HL-60/S4 treated with retinoic acid at 250 ng/mL for 4 days and 3 days (cell line): Measurements from ENCODE around the gene OR2V2.
"Not testable (repeated sequence)": the region's sequence is repeated elsewhere in the genome, so short reads cannot be mapped to it uniquely, and the experiment has no call there.

Experiments used
- in situ Hi-C: fragments of 300-500 bp; cut with MboI; formaldehyde crosslinking; loops from 2 replicates; pipeline ENCODE4 v1.7.0; 2022; ENCODE audit warnings: low sequenced_read_pairs

OR2V2 gene

GRCh38 chr5:181114844-181115778, 32.3 kb upstream of the OR2V2 start:
- in situ Hi-C loops = no loop called here

- in situ Hi-C loops = no loop called here
Measured at GRCh38 chr5:181118369-181118768, 29.0 kb upstream of the OR2V2 start.

GRCh38 chr5:181119105-181119504, 28.3 kb upstream of the OR2V2 start:
- in situ Hi-C loops = no loop called here

- in situ Hi-C loops = no loop called here
Measured at GRCh38 chr5:181120306-181120705, 27.1 kb upstream of the OR2V2 start.

DNA sequence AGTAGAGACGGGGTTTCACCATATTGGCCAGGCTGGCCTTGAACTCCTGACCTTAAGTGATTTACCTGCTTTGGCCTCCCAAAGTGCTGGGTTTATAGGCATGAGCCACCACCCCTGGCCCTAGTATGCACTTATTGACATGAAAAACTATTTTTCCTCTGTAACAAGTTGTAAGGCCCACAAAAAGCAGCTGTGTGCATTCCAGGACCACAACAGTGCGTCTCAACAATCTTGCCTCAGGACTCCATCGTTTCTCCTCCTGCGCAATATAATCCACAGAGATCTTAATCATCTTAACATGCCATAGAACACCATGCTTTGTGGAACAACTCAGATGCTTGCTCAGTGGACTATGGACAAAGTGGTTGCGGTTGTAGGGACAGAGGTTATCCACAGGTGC, 26.6 kb upstream of the OR2V2 start:
- in situ Hi-C loops = no loop called here

DNA sequence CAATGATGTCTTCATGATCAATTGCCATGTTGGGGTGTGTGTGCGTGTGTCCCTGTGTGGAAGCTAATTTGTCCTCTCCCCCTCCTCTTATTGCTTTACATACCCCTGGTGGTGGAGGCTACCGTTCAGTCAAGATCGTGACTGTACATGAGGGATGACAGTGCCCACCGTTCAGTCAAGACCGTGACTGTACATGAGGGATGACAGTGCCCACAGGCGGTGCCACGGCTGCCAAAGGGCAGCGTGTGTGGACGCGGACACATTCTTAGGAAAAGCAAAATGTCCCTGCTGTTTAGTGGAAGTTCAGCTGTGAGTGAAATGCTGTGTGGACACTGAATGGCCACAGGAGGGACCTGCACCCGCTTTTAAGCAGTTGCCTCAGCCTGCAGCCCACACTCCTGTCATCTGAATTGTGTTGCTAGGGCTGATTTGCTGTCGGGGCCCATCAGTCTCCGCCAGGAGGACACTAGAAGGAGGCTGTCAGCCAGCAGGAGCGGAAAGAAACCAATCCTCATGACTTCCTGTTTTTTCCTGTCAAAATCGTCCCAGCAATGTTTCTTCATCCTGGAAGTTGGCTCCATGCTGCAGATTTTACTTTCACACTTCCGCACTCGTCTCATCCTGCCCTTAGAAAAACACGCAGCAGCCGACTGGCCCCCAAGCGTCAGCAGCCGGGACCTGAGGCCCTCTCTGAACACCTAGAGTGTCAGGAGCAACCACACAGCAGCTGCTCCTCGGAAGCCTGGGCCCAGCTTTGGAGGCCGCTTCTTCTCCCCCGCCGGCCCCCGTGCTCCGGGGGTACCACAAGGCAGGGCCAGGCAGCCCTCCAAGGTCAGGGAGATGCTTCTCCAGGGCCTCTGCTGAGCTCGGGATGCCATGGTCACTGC, 25.5 kb upstream of the OR2V2 start:
- in situ Hi-C loops = no loop called here

- in situ Hi-C loops = no loop called here
Measured at GRCh38 chr5:181124526-181124925, 22.9 kb upstream of the OR2V2 start.

GRCh38 chr5:181126841-181127240, 20.5 kb upstream of the OR2V2 start:
- in situ Hi-C loops = no loop called here

DNA sequence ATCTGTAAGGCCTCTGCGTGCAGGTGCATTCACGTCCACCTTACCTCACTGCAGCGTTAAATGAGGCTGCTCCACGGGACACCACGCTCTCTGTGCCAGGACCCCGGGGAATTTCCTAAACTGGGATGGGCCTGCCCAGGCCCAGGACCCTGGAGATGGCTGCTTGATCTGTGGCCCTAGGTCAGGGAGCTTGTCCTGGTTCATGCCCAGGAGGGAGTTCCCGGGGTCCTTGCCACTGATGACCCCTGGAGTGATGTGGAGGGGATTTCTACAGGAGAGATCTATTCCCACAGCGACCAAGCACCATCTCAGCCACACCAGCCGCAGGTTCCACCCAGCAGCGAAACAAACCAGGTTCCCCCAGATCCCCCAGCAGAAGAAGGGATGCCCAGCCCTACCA, 19.9 kb upstream of the OR2V2 start:
- in situ Hi-C loops = no loop called here

- in situ Hi-C loops = no loop called here
Measured at GRCh38 chr5:181127907-181128626, 19.3 kb upstream of the OR2V2 start.

GRCh38 chr5:181129601-181130000, 17.8 kb upstream of the OR2V2 start:
- in situ Hi-C loops = no loop called here

DNA sequence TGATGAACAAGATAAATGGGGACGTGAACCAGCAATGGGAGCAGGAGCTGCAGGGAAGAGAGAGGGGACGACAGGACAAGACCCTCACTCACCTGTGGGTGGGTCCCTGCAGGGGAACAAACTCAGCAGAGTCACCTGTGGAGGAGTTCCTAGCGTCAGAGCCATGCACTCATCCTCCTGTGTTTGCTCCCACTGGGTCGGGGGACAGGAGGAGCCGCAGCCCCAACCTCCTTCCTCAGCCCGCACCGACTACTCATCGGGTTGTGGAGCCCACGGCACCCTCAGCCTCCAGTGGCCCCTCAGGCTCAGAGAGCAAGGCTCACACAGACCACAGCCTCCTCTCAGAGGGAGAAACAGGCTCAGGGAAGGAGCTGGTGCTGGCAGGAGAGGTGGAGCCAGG, 17.3 kb upstream of the OR2V2 start:
- in situ Hi-C loops = not testable (repeated sequence)

- in situ Hi-C loops = no loop called here
Measured at GRCh38 chr5:181130832-181131496, 16.4 kb upstream of the OR2V2 start, which contains the start of gene OR2V1. Gene OR2V1, minus strand, starts transcription at chr5:181131169. Its CDS starts 5,865 bp downstream, at chr5:181125304.

GRCh38 chr5:181131514-181131913, 15.9 kb upstream of the OR2V2 start:
- in situ Hi-C loops = no loop called here

- in situ Hi-C loops = no loop called here
Measured at GRCh38 chr5:181133083-181133482, 14.3 kb upstream of the OR2V2 start.

- in situ Hi-C loops = no loop called here
Measured at GRCh38 chr5:181133610-181134231, 13.7 kb upstream of the OR2V2 start.

GRCh38 chr5:181134259-181134658, 13.1 kb upstream of the OR2V2 start:
- in situ Hi-C loops = no loop called here

DNA sequence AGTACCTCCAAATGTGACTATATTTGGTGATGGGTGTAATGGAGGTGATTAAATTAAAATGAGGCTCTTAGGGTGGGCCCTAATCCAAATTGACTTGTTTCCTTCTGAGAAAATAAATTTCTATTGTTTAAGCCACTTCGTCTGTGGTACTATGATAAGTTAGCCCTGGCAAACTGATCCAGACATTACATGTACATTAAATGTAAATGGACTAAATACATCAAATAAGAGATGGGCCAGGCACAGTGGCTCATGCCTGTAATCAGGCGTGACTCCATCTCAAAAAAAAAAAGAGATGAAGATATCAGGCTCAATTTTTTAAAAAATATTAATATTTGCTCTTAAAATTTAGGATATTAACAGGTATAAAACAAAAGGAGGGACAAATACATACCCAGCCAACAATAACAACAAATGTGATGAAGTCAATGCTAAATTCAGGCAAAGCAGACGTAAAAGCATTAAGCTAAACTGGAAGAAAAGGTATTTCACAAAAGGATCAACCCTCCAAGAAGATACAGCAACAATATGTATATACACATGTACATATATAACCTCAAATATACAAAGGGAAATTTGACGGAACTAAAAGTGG, 10.9 kb upstream of the OR2V2 start:
- in situ Hi-C loops = no loop called here

DNA sequence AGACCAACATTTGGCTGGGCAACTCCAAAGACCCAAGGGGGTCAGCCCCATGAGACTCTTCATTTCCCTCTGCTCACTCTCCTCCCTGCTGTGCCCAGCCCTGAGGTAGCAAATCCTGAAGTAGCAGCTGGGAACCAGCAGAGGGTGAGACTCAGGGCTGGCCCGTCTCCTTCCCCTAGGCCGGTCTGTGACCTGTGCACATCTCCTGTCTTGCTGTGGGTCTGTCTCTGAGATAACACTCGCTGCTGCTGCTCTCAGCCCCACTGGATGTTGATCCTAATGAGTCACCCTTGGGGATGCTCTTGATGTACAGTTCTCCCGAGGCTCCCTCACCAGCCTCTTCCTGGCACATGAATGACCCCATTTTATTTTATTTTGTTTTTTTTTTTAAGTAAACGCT, 9.1 kb upstream of the OR2V2 start:
- in situ Hi-C loops = no loop called here

DNA sequence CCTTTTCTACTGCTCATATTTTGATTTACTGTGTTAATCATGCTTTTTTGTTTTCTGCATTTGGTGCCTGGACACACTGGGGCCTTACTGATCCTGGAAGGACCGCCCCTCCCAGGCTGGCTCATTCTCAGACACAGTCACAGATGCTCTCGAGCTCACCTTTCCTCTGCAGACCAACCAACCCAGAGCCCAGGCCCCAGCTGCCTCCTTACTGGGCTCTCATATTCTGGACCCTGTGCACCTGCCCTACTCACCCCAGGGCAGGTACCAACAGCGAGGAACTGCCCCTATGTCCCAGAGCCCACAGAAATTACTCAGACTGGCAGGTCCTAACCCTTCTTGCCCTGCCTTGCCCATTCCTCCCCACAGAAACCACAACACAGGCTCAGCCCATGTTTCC, 6.6 kb upstream of the OR2V2 start:
- in situ Hi-C loops = no loop called here
